OCI-LY1 (cell line): ENCODE measurements around the gene MACROH2A2.

Experiments used
- H2AFZ ChIP-seq: fragments of 200-600 bp; sonication (generic), shearing (Covaris generic); 2 replicates; pipeline ENCODE4 v1.6.0; 2014; ENCODE audit warnings: antibody characterized with exemption, mild to moderate bottlenecking, low read length
- H3F3A ChIP-seq: fragments of 200-600 bp; sonication (generic), shearing (Covaris generic); 2 replicates; pipeline ENCODE4 v1.6.0; 2014; ENCODE audit warnings: mild to moderate bottlenecking, antibody characterized with exemption, low read length, moderate library complexity; ENCODE audit not compliant: insufficient read depth
- H3K27ac ChIP-seq: fragments of 200-600 bp; sonication (generic); 2 replicates; pipeline ENCODE4 v1.5.1; 2014; ENCODE audit warnings: low read length, mixed run types, mild to moderate bottlenecking, low read depth; ENCODE audit not compliant: poor library complexity, severe bottlenecking
- H3K27me3 ChIP-seq: fragments of 200-600 bp; sonication (generic); 2 replicates; pipeline ENCODE4 v1.6.0; 2014; ENCODE audit warnings: antibody characterized with exemption, mild to moderate bottlenecking, low read length, moderate library complexity; ENCODE audit not compliant: insufficient read depth
- H3K36me3 ChIP-seq: fragments of 200-600 bp; sonication (generic); 2 replicates; pipeline ENCODE4 v1.6.1; 2014; ENCODE audit warnings: mild to moderate bottlenecking, antibody characterized with exemption, low read length, moderate library complexity, mixed read lengths; ENCODE audit not compliant: insufficient read depth
- H3K4me1 ChIP-seq: fragments of 200-600 bp; sonication (generic); 2 replicates; pipeline ENCODE4 v1.5.1; 2014; ENCODE audit warnings: mild to moderate bottlenecking, low read length, moderate library complexity; ENCODE audit not compliant: insufficient read depth, severe bottlenecking
- H3K4me2 ChIP-seq: fragments of 200-600 bp; sonication (generic), shearing (Covaris generic); 2 replicates; pipeline ENCODE4 v1.6.1; 2014; ENCODE audit warnings: low read length
- H3K4me3 ChIP-seq: fragments of 200-600 bp; sonication (generic); 2 replicates; pipeline ENCODE4 v1.5.1; 2014; ENCODE audit warnings: low read length, low read depth, mild to moderate bottlenecking, mixed read lengths; ENCODE audit not compliant: poor library complexity, severe bottlenecking
- H3K79me2 ChIP-seq: fragments of 200-600 bp; shearing (Covaris generic); 2 replicates; pipeline ENCODE4 v1.6.1; 2016; ENCODE audit warnings: mixed run types, low read length, mixed read lengths; ENCODE audit not compliant: insufficient read depth
- H3K9ac ChIP-seq: fragments of 200-600 bp; sonication (generic), shearing (Covaris generic); 2 replicates; pipeline ENCODE4 v1.6.1; 2014; ENCODE audit warnings: mild to moderate bottlenecking, low read length, mixed read lengths
- H3K9me2 ChIP-seq: fragments of 200-600 bp; sonication (generic), shearing (Covaris generic); 2 replicates; pipeline ENCODE4 v1.6.1; 2014; ENCODE audit warnings: low read depth, mild to moderate bottlenecking, low read length, mixed read lengths
- H3K9me3 ChIP-seq: fragments of 200-600 bp; shearing (Covaris generic); 2 replicates; pipeline ENCODE4 v1.6.1; 2014; ENCODE audit warnings: low read length, mixed read lengths
- H4K20me1 ChIP-seq: fragments of 200-600 bp; sonication (generic), shearing (Covaris generic); 2 replicates; pipeline ENCODE4 v1.6.0; 2016; ENCODE audit warnings: mild to moderate bottlenecking, low read length; ENCODE audit not compliant: insufficient read depth
- EZH2 ChIP-seq: fragments of 200-600 bp; sonication (generic), shearing (Covaris generic); IDR thresholded peaks from 2 replicates; pipeline ENCODE4 v1.8.0; 2017; ENCODE audit warnings: borderline replicate concordance, mixed run types, mild to moderate bottlenecking, antibody characterized with exemption, low read length, moderate library complexity, mixed read lengths
- TF ChIP-seq, protein P1 (sequence below): fragments of 200-600 bp; sonication (generic), shearing (Covaris generic); IDR thresholded peaks from 2 replicates; pipeline ENCODE4 v1.5.1; 2017; ENCODE audit warnings: mild to moderate bottlenecking, antibody characterized with exemption, low read length, moderate library complexity, mixed read lengths

Gene MACROH2A2

DNA sequence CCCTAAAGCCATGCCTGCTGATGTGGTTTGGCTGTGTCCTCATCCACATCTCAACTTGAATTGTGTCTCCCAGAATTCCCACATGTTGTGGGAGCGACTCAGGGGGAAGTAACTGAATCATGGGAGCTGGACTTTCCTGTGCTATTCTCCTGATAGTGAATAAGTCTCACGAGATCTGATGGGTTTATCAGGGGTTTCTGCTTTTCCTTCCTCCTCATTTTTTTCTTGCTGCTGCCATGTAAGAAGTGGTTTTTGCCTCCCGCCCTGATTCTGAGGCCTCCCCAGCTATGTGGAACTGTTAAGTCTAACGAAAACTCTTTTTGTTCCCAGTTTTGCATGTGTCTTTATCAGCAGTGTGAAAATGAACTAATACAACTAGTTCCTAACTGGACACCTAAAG lies 11.8 kb downstream of the MACROH2A2 start:
- Histone ChIP-seq H3K9ac (no peak overlapping the region), H4K20me1 (no peaks in the 10 kb centered on the region), H3K79me2 (no peaks in the 10 kb centered on the region), H3K4me2 (no peak overlapping the region), H3F3A (no peaks in the 10 kb centered on the region), H3K36me3 (no peaks in the 10 kb centered on the region), H3K4me1 (no peaks in the 10 kb centered on the region), H2AFZ (no peak overlapping the region), H3K9me3 (no peaks in the 10 kb centered on the region), H3K9me2 (no peaks in the 10 kb centered on the region), H3K27me3 (no peaks in the 10 kb centered on the region), H3K4me3 (no peak overlapping the region), H3K27ac (no peak overlapping the region)
- no peak for TF ChIP-seq EZH2
- TF ChIP-seq, protein P1, sequence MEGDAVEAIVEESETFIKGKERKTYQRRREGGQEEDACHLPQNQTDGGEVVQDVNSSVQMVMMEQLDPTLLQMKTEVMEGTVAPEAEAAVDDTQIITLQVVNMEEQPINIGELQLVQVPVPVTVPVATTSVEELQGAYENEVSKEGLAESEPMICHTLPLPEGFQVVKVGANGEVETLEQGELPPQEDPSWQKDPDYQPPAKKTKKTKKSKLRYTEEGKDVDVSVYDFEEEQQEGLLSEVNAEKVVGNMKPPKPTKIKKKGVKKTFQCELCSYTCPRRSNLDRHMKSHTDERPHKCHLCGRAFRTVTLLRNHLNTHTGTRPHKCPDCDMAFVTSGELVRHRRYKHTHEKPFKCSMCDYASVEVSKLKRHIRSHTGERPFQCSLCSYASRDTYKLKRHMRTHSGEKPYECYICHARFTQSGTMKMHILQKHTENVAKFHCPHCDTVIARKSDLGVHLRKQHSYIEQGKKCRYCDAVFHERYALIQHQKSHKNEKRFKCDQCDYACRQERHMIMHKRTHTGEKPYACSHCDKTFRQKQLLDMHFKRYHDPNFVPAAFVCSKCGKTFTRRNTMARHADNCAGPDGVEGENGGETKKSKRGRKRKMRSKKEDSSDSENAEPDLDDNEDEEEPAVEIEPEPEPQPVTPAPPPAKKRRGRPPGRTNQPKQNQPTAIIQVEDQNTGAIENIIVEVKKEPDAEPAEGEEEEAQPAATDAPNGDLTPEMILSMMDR, result no peak

DNA sequence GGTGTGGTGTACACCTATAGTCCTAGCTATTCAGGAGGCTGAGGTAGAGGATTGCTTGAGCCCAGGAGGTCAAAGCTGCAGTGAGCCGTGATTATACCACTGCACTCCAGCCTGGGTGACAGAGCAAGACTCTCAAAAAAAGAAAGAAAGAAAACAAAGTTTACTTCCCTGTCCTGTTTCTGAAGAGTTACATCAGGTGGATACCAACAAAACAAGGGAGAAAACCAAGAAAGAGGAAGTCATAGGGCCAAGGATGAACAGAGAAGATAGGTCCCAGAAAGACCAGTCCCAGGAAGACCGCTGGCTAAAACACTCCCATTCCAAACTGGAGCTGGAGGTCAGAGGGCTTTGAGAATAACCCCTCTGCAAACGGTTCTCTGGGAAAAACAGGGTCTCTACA lies 13.5 kb downstream of the MACROH2A2 start:
- Histone ChIP-seq H3K4me2 (no peak overlapping the region), H3K9ac (no peak overlapping the region), H3K9me3 (no peaks in the 10 kb centered on the region), H3K9me2 (no peaks in the 10 kb centered on the region), H2AFZ (no peak overlapping the region), H3K27me3 (no peaks in the 10 kb centered on the region), H3K27ac (no peak overlapping the region), H3K36me3 (no peaks in the 10 kb centered on the region), H3K4me3 (no peak overlapping the region), H3K4me1 (no peaks in the 10 kb centered on the region), H3F3A (no peaks in the 10 kb centered on the region), H4K20me1 (no peaks in the 10 kb centered on the region), H3K79me2 (no peaks in the 10 kb centered on the region)
- TF ChIP-seq, protein P1, result no peak

DNA sequence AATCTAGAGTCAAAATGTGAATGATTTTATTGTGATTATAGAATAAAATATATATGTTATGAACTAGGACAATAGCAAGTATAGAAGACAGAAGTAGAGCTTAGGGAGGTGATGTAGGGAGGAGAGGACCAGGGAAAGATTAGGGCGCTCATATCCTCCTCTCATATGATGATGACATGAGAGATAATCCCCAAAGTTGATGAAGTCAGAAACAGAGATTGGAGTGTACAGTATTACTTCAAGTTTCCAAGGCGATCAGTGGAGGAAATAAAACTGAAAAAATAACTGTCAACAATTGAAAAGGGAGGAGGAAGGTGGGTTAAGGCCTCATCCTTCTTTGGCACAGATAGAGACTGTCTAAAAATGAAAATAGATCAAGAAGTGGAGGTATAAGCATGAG lies 14.9 kb downstream of the MACROH2A2 start:
- H3K27me3 ChIP-seq, result no peaks in the 10 kb centered on the region
- H4K20me1 ChIP-seq, result no peaks in the 10 kb centered on the region
- H3K79me2 ChIP-seq, result no peaks in the 10 kb centered on the region
- H3K4me1 ChIP-seq, result no peaks in the 10 kb centered on the region
- H3K9me2 ChIP-seq, result no peaks in the 10 kb centered on the region
- no peak overlapping the region for H2AFZ ChIP-seq
- H3K4me3 ChIP-seq, result no peak overlapping the region
- no peak overlapping the region for H3K27ac ChIP-seq
- H3K9me3 ChIP-seq, result no peaks in the 10 kb centered on the region
- H3K4me2 ChIP-seq, result no peak overlapping the region
- no peaks in the 10 kb centered on the region for H3F3A ChIP-seq
- TF ChIP-seq, protein P1, result no peak
- TF ChIP-seq EZH2, result no peak
- H3K9ac ChIP-seq, result no peak overlapping the region
- no peaks in the 10 kb centered on the region for H3K36me3 ChIP-seq
